ENCODE data around the gene JPH2.

DNA sequence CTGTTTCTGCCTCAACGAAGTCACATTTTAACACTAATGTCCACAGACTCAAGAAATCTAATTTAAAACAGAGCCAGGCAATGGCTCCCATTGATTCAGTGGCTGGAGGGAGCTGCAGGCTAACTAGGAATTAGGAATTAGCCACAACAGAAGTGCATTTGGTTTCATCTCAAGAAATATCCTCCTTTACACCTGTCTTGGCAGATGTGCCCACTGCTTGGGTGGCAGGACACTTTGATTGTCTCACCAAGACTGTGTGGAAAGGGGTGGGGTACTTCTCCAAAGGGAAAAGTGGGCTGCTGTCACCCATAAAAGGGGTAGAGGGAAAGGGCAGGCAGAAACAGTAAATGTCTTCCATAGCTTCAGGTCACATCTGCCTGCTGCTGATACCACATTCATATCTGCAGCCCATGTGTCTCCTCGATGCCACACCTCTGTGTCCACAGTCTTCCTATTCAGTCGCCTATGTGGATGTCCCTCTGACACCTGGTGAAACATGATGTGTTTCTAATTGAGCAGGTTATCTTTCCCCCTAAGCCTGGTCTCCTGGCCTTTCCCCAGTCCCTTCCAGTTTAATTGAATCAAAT lies 34.5 kb upstream of the JPH2 start:
- TF ChIP-seq, protein P1, sequence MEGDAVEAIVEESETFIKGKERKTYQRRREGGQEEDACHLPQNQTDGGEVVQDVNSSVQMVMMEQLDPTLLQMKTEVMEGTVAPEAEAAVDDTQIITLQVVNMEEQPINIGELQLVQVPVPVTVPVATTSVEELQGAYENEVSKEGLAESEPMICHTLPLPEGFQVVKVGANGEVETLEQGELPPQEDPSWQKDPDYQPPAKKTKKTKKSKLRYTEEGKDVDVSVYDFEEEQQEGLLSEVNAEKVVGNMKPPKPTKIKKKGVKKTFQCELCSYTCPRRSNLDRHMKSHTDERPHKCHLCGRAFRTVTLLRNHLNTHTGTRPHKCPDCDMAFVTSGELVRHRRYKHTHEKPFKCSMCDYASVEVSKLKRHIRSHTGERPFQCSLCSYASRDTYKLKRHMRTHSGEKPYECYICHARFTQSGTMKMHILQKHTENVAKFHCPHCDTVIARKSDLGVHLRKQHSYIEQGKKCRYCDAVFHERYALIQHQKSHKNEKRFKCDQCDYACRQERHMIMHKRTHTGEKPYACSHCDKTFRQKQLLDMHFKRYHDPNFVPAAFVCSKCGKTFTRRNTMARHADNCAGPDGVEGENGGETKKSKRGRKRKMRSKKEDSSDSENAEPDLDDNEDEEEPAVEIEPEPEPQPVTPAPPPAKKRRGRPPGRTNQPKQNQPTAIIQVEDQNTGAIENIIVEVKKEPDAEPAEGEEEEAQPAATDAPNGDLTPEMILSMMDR (IDR thresholded peaks at IDR 0.05) = no peak
- no peak for TF ChIP-seq POLR2A (IDR thresholded peaks at IDR 0.05)
- TF ChIP-seq POLR2AphosphoS5 (IDR thresholded peaks at IDR 0.05) = no peak
